ENCODE measurements around the gene ANKRD12. TPM values are rescaled to one million over a fixed set of nuclear protein-coding genes. Genes with fewer than 3 reads are reported as not detected.

ANKRD12 gene
- total RNA-seq, 1 donor from 2014 or later, result 30.9 TPM

DNA sequence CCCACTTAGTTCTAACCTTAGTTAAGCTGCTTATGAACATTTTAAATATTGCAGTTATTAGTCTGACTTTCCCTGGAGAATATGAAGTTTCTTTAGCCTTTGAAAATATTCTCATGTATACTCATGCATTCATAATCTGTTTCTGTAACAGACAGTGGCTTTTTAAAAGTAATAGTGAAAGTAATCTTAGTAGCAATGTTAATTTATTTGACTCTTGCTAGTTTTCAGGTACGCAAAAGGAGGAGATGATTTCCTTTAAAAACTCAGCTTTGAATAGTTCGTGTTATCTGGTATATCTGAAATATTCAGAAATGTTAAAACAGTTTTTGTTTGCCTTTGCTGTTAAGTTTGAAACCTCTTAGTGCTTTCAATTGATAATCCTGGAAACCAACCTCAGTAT is 3.8 kb downstream of the ANKRD12 start:
- H3K4me1 Mint-ChIP-seq, result peaks cover 50% of the 10 kb centered on the region
- H3K36me3 Mint-ChIP-seq (ENCODE audit: low read depth), result peaks cover 2% of the 10 kb centered on the region
- peaks cover 3% of the 10 kb centered on the region for H3K27me3 Mint-ChIP-seq (ENCODE audit: low read depth)
- no peak for TF ChIP-seq CTCF (conservative IDR thresholded peaks at IDR 0.05)
- H3K4me3 Mint-ChIP-seq, result peak overlapping the region; percentile 45
- H3K27ac Mint-ChIP-seq (ENCODE audit: unreplicated experiment), result no peak overlapping the region
- H3K9me3 Mint-ChIP-seq, result no peaks in the 10 kb centered on the region
- no peak for DNase-seq (ENCODE audit: low read depth, low spot score)

GRCh38 chr18:9140984-9141383 is 4.4 kb downstream of the ANKRD12 start:
- TF ChIP-seq CTCF (conservative IDR thresholded peaks at IDR 0.05), result no peak
- DNase-seq (ENCODE audit: low read depth, low spot score), result no peak
- no peak overlapping the region for H3K27ac Mint-ChIP-seq (ENCODE audit: unreplicated experiment)
- peaks cover 2% of the 10 kb centered on the region for H3K36me3 Mint-ChIP-seq (ENCODE audit: low read depth)
- peaks cover 45% of the 10 kb centered on the region for H3K4me1 Mint-ChIP-seq
- H3K27me3 Mint-ChIP-seq (ENCODE audit: low read depth), result peaks cover 3% of the 10 kb centered on the region
- H3K4me3 Mint-ChIP-seq, result peak overlapping the region; percentile 42
- H3K9me3 Mint-ChIP-seq, result no peaks in the 10 kb centered on the region

DNA sequence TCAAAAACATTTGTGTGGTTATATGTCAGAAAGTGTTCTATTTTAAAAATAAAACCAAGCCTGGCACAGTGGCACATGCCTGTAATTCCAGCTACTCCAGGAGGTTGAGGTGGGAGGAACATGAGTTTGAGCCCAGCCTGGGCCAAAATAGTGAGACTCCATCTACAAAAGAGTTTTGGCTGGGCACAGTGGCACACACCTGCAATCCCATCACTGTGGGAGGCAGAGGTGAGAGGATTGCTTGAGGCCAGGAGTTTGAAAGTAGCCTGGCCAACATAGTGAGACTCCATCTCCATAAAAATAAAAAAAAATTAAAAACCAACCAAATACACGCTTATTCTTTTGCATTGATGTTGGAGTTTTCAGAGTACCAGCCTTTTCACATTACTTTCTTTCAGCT is 9.6 kb downstream of the ANKRD12 start:
- no peak for DNase-seq (ENCODE audit: low read depth, low spot score)
- Mint-ChIP-seq H3K27ac (ENCODE audit: unreplicated experiment) (no peak overlapping the region), H3K4me3 (no peak overlapping the region), H3K4me1 (peaks cover 21% of the 10 kb centered on the region), H3K27me3 (ENCODE audit: low read depth) (no peaks in the 10 kb centered on the region), H3K36me3 (ENCODE audit: low read depth) (no peaks in the 10 kb centered on the region), H3K9me3 (no peaks in the 10 kb centered on the region)
- no peak for TF ChIP-seq CTCF (conservative IDR thresholded peaks at IDR 0.05)

DNA sequence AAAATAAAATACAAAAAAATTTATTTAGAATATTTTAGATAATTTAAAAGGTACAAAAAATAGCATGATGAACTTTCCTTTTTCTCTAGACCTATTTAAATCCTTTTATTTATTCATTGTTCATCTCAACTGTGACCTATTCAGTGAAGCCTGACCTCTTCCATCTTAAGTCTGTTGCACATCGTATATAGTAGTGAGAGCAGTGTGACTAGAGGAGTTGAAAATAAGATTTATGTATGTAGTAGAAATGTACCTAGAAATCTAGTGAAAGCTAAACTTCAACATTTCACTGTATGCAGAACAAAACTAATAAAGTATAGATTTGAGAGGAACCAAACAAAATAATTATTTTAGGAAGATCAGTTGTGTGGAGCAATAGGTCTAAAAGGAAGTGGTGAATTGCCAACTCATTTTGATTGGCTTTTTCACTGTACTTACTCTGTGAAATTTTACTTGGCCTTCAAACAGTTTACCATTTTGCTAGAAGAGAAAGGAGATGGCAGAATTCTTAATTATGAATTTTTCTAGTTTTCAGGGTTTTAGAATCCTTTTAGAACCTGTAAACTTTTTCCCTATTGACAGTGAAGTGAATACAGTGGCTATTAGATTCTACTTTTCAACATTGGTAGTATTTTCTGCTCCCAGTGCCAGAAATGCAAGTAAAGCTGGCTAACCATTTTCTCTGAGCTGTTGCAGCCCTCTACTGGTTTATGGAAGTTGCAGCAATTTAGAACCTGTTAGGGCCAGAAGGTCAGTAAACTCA is 11.0 kb downstream of the ANKRD12 start:
- Mint-ChIP-seq H3K4me3 (no peak overlapping the region), H3K27me3 (ENCODE audit: low read depth) (no peaks in the 10 kb centered on the region)
- peak; percentile 76 for TF ChIP-seq CTCF (conservative IDR thresholded peaks at IDR 0.05)

GRCh38 chr18:9148203-9148552 is 11.6 kb downstream of the ANKRD12 start:
- Mint-ChIP-seq H3K36me3 (ENCODE audit: low read depth) (no peaks in the 10 kb centered on the region), H3K27ac (ENCODE audit: unreplicated experiment) (no peak overlapping the region), H3K4me1 (peaks cover 18% of the 10 kb centered on the region), H3K27me3 (ENCODE audit: low read depth) (no peaks in the 10 kb centered on the region), H3K4me3 (no peak overlapping the region), H3K9me3 (no peaks in the 10 kb centered on the region)
- peak; percentile 28 for TF ChIP-seq CTCF (conservative IDR thresholded peaks at IDR 0.05)
- no peak for DNase-seq (ENCODE audit: low read depth, low spot score)

More for the DNA sequence above, 11.0 kb downstream of the ANKRD12 start:
- no peaks in the 10 kb centered on the region for H3K36me3 Mint-ChIP-seq (ENCODE audit: low read depth)
- peaks cover 19% of the 10 kb centered on the region for H3K4me1 Mint-ChIP-seq
- H3K27ac Mint-ChIP-seq (ENCODE audit: unreplicated experiment), result no peak overlapping the region
- DNase-seq (ENCODE audit: low read depth, low spot score), result no peak
- H3K9me3 Mint-ChIP-seq, result no peaks in the 10 kb centered on the region

Measured in neural crest cell (in vitro differentiated cells).